ENCODE measurements around the gene ZNF518B. TPM values are rescaled to one million over a fixed set of nuclear protein-coding genes. Genes with fewer than 3 reads are reported as not detected.

ZNF518B gene
- total and polyA plus RNA-seq, 9 of the 15 experiments (the other 6 are each of a cell fraction or from before 2014, with no cell fraction given): 13.1 to 48.9 (median 37.5) TPM

DNA sequence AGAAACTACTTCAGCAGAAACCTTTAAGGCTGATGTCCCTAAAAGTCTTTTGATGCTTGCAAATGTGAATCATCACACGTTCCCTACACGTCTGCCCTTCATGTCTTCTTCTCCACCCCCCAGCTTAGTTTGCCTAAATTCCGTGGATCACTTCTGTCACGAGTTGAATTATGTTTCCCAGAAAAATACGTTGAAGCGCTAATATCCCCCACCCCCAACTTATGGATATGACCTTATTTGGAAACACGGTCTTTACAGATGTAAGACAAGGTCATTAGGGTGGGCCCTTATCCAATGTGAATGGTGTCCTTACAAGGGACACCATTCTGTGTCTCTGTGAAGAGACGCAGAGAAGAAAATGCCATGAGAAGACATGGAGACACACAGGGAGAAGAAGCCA, 2.1 kb upstream of the ZNF518B start (continued):
- TF ChIP-seq, protein P1, sequence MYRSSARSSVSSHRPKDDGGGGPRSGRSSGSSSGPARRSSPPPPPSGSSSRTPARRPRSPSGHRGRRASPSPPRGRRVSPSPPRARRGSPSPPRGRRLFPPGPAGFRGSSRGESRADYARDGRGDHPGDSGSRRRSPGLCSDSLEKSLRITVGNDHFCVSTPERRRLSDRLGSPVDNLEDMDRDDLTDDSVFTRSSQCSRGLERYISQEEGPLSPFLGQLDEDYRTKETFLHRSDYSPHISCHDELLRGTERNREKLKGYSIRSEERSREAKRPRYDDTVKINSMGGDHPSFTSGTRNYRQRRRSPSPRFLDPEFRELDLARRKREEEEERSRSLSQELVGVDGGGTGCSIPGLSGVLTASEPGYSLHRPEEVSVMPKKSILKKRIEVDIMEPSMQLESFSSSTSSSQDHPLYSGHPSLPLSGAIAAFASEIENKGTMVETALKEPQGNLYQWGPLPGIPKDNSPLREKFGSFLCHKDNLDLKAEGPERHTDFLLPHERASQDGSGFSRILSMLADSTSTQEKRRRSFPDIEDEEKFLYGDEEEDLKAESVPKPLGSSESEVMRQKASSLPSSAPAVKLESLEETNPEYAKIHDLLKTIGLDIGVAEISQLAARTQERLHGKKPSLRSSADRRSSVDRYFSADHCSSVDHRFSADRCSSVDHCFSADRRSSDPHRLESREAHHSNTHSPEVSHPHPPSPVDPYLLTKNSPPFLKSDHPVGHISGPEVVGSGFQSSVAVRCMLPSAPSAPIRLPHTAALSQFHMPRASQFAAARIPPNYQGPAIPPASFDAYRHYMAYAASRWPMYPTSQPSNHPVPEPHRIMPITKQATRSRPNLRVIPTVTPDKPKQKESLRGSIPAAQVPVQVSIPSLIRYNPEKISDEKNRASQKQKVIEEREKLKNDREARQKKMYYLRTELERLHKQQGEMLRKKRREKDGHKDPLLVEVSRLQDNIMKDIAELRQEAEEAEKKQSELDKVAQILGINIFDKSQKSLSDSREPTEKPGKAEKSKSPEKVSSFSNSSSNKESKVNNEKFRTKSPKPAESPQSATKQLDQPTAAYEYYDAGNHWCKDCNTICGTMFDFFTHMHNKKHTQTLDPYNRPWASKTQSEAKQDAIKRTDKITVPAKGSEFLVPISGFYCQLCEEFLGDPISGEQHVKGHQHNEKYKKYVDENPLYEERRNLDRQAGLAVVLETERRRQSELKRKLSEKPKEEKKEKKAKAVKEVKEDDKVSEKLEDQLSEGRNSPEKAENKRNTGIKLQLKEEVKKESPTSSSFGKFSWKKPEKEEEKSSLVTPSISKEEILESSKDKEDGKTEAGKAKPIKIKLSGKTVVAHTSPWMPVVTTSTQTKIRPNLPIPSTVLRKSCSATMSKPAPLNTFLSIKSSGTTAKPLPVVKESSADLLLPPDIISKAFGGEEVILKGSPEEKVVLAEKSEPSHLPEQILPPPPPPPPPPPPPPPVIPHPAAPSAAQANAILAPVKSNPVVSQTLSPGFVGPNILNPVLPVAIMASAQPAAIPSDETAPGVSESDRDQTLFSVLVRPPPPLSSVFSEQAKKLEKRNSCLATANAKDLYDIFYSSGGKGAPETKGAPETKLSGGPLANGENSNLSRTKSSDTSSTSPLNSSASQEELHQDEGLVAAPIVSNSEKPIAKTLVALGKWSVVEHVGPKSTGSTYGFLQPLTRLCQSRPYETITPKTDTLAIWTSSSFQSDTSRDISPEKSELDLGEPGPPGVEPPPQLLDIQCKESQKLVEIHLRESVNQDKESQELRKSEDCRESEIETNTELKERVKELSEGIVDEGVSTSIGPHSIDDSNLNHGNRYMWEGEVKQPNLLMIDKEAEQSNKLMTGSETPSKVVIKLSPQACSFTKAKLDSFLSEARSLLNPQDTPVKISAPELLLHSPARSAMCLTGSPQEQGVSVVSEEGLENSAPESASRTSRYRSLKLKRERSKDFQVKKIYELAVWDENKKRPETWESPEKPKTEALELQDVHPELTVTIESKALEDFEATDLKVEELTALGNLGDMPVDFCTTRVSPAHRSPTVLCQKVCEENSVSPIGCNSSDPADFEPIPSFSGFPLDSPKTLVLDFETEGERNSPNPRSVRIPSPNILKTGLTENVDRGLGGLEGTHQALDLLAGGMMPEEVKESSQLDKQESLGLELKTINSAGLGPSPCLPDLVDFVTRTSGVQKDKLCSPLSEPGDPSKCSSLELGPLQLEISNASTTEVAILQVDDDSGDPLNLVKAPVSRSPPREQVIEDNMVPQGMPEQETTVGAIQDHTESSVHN (IDR thresholded peaks at IDR 0.05; ENCODE audit: borderline replicate concordance in 1 of 2, low read depth in 1 of 2): 0 out of 4 replicates have a peak, but pooled peaks of 1 of the 2 experiments have one; percentile 36
- TF ChIP-seq ATF7 (IDR thresholded peaks at IDR 0.05) (0 out of 2 replicates have a peak, but pooled peaks have one; percentile 15), KDM5B (IDR thresholded peaks at IDR 0.05; ENCODE audit: insufficient replicate concordance, low read depth, low read length) (peak; percentile 7), CBX5 (IDR thresholded peaks at IDR 0.05; ENCODE audit: borderline replicate concordance, low read depth) (no peak), FOXJ3 (CRISPR knock-in tag; IDR thresholded peaks at IDR 0.05) (no peak), SMAD4 (CRISPR knock-in tag; conservative IDR thresholded peaks at IDR 0.05) (0 out of 2 replicates have a peak, but pooled peaks have one; percentile 18), CEBPG (CRISPR knock-in tag; IDR thresholded peaks at IDR 0.05) (no peak), CEBPG (tag; conservative IDR thresholded peaks at IDR 0.05 in 1 of 2, IDR thresholded peaks at IDR 0.05 in 1 of 2) (no peak), L3MBTL2 (IDR thresholded peaks at IDR 0.05) (peak; percentile 37; the same call in 1 of the 2 replicates), CXXC5 (CRISPR knock-in tag; IDR thresholded peaks at IDR 0.05) (peak; percentile 63), ZFX (CRISPR knock-in tag; IDR thresholded peaks at IDR 0.05) (no peak), TRIM28 (IDR thresholded peaks at IDR 0.05) (no peak), ZNF696 (CRISPR knock-in tag; conservative IDR thresholded peaks at IDR 0.05) (no peak), ZNF780A (CRISPR knock-in tag; IDR thresholded peaks at IDR 0.05) (0 out of 2 replicates have a peak, but pooled peaks have one; percentile 24), SMAD1 (IDR thresholded peaks at IDR 0.05; ENCODE audit: low read depth, low read length, partially characterized antibody) (no peak), CREBBP (IDR thresholded peaks at IDR 0.05; ENCODE audit: low read depth, low read length) (no peak), GATAD2A (IDR thresholded peaks at IDR 0.05) (peak; percentile 64; the same call in 1 of the 2 replicates)
- TF ChIP-seq, protein P2, sequence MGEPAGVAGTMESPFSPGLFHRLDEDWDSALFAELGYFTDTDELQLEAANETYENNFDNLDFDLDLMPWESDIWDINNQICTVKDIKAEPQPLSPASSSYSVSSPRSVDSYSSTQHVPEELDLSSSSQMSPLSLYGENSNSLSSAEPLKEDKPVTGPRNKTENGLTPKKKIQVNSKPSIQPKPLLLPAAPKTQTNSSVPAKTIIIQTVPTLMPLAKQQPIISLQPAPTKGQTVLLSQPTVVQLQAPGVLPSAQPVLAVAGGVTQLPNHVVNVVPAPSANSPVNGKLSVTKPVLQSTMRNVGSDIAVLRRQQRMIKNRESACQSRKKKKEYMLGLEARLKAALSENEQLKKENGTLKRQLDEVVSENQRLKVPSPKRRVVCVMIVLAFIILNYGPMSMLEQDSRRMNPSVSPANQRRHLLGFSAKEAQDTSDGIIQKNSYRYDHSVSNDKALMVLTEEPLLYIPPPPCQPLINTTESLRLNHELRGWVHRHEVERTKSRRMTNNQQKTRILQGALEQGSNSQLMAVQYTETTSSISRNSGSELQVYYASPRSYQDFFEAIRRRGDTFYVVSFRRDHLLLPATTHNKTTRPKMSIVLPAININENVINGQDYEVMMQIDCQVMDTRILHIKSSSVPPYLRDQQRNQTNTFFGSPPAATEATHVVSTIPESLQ (CRISPR knock-in tag; IDR thresholded peaks at IDR 0.05): no peak
- TF ChIP-seq, protein P3, sequence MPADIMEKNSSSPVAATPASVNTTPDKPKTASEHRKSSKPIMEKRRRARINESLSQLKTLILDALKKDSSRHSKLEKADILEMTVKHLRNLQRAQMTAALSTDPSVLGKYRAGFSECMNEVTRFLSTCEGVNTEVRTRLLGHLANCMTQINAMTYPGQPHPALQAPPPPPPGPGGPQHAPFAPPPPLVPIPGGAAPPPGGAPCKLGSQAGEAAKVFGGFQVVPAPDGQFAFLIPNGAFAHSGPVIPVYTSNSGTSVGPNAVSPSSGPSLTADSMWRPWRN (IDR thresholded peaks at IDR 0.05; ENCODE audit: low read depth): 0 out of 2 replicates have a peak, but pooled peaks have one; percentile 27

Data from K562 (cell line).